OCI-LY1 (cell line): ENCODE results near the gene TSGA10.

Experiments used
- EZH2 ChIP-seq: fragments of 200-600 bp; sonication (generic), shearing (Covaris generic); IDR thresholded peaks from 2 replicates; pipeline ENCODE4 v1.8.0; 2017; ENCODE audit warnings: borderline replicate concordance, mixed run types, mild to moderate bottlenecking, antibody characterized with exemption, low read length, moderate library complexity, mixed read lengths
- TF ChIP-seq, protein P1 (sequence below): fragments of 200-600 bp; sonication (generic), shearing (Covaris generic); IDR thresholded peaks from 2 replicates; pipeline ENCODE4 v1.5.1; 2017; ENCODE audit warnings: mild to moderate bottlenecking, antibody characterized with exemption, low read length, moderate library complexity, mixed read lengths

GRCh38 chr2:99154643-99155536 lies at the start of gene TSGA10, which contains the start of gene LIPT1:
- no peak for TF ChIP-seq EZH2
- TF ChIP-seq, protein P1, sequence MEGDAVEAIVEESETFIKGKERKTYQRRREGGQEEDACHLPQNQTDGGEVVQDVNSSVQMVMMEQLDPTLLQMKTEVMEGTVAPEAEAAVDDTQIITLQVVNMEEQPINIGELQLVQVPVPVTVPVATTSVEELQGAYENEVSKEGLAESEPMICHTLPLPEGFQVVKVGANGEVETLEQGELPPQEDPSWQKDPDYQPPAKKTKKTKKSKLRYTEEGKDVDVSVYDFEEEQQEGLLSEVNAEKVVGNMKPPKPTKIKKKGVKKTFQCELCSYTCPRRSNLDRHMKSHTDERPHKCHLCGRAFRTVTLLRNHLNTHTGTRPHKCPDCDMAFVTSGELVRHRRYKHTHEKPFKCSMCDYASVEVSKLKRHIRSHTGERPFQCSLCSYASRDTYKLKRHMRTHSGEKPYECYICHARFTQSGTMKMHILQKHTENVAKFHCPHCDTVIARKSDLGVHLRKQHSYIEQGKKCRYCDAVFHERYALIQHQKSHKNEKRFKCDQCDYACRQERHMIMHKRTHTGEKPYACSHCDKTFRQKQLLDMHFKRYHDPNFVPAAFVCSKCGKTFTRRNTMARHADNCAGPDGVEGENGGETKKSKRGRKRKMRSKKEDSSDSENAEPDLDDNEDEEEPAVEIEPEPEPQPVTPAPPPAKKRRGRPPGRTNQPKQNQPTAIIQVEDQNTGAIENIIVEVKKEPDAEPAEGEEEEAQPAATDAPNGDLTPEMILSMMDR: peak; percentile 31; the same call in 1 of the 2 replicates
